ENCODE data around the gene PRKCA.

PRKCA gene

DNA sequence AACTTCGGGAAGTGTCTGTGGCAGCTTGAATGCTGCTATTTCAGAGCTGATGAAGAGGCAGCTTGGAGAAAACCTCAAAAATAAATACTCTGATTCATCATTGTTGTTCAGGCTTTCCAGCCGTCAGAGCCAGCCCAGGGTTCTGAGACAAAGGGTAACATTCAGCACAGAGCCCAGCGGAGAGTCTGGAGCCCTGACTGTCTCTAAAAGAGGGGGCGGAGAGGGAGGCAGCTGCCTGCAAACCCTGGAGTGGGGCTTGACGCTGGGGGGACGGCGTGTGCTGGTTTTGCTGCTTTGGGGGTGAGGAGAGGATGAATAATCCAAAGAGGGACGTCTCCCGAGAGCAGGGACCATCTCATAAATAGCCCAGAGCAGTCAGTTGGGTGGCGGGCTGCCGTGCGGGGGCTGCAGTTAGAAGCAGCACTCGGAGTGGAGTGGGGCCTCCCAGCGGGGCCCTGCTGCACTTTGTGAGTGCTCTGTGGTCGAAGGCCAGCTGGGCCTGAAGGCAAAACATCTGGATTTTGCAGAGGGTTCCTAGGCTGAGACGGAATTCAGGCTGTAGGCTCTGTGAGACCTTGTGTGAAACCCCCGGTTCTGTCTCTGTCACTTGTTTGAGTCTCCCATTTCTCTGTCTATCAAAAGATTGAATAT, 237.8 kb downstream of the PRKCA start:
- no peak for DNase-seq (ENCODE audit: low spot score in 2 of 2)
- Histone ChIP-seq H3K4me3 (no peak overlapping the region), H3K9me3 (no peaks in the 10 kb centered on the region), H3K4me1 (no peaks in the 10 kb centered on the region; the same call in 1 of the 2 replicates), H3K27me3 (ENCODE audit: low read depth) (no peaks in the 10 kb centered on the region), H3K36me3 (replicated peaks) (no peaks in the 10 kb centered on the region)
- in situ Hi-C loops (cut with MboI; ENCODE audit: low sequenced_read_pairs) = no loop called here

DNA sequence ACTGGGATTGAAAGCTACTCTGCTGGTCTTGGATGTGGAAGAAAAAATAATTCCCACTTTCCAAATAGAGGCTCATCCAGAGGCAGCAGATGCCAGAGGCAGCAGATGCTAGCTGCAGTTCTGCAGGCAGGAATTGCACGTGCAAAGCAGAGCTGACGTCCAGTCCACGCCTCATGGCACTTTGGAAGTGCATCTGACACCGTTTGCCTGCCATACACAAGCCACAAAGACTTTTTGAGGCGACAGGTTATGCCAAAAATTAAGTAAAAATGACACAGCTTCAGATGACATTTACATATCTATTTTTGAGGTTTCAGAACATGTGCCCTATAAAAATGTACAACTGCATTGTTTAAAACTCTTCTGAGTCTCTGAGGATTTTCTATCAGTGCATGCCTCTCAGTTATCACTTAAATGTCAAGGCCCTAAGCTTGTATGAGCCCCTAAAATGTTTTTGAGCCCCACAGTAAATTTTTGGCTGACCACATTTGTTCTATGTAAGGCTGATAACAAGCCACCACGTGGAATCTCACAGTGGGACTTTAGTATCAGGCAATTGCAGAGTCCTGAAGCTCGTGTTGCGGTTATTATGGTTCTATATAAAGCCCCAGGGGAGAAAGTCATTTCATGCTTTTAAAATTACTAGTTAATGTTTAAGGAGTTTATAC, 239.2 kb downstream of the PRKCA start:
- H3K4me3 ChIP-seq = no peak overlapping the region
- no peaks in the 10 kb centered on the region for H3K9me3 ChIP-seq
- H3K36me3 ChIP-seq (replicated peaks) = no peaks in the 10 kb centered on the region
- DNase-seq (ENCODE audit: low spot score in 2 of 2) = no peak
- in situ Hi-C loops (cut with MboI; ENCODE audit: low sequenced_read_pairs) = no loop called here
- no peaks in the 10 kb centered on the region for H3K27me3 ChIP-seq (ENCODE audit: low read depth)
- no peaks in the 10 kb centered on the region; the same call in 1 of the 2 replicates for H3K4me1 ChIP-seq

DNA sequence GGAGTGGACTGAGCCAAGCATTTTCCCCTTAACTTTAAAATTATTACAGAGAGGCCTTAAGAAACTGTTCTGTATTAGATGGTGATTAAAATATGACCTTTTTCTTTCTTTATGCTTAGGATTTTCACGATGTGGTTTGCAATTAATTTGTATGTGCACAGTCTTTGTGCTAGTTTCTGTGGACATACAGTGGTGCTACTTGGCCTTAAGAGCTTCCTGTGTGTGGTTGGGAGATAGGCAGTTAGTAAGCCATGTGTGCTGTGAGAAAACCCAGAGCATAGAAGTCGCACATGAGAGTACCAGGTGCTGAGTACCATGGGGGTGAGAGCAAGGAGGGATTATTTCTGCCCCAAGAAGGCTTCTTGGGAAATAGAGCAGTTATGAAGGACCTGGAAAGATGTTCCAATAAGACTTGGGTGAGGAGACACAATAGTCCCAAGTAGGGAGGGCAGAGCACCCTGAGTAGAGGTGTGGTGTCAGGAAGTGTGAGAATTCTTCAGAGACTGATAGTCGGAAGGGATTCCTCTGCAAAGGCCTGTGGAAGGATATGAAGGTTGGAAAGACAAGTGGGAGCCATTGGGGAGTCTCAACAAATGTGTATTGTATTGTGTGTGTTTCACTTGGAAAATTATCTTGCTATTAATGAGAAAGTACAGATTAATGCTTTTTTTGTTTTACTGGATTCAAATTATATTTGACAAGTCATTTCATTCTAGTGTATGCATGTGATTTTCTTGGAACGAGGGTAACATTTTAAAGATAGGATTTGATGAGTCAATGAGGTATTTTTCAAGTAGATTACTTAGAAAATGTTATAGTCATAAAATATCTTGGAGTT, 239.9 kb downstream of the PRKCA start:
- Histone ChIP-seq H3K36me3 (replicated peaks) (no peaks in the 10 kb centered on the region), H3K27me3 (ENCODE audit: low read depth) (no peaks in the 10 kb centered on the region), H3K4me3 (no peak overlapping the region), H3K9me3 (no peaks in the 10 kb centered on the region), H3K4me1 (no peaks in the 10 kb centered on the region; the same call in 1 of the 2 replicates)
- DNase-seq (ENCODE audit: low spot score in 2 of 2) = no peak
- in situ Hi-C loops (cut with MboI; ENCODE audit: low sequenced_read_pairs) = no loop called here

DNA sequence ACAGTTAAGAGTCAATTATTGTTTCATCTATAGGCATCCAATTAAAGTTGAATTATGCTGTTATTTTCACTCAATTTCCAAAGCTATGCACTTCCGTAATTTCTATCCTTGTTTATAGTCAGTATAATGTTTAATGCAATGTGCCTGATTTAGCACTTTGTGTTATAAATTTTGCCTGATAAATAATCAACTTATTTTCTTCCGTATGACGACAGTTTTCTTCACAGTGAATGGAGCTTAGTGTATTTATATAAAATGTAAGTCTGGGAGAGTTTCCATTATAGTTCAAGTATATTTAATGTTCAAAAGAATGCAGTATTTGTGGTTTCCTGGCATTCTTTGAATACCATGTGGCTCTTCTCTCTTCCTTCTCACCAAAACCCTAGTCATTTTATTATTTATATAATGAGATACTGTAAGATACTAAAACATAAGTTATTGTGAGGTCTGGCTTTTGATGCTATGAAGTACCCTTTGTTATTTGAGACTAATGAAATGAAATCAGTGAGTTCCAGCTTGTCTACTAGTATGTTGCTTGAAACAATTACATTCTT, 240.6 kb downstream of the PRKCA start:
- Histone ChIP-seq H3K4me3 (no peak overlapping the region), H3K36me3 (replicated peaks) (no peaks in the 10 kb centered on the region), H3K9me3 (no peaks in the 10 kb centered on the region), H3K4me1 (no peaks in the 10 kb centered on the region; the same call in 1 of the 2 replicates), H3K27me3 (ENCODE audit: low read depth) (no peaks in the 10 kb centered on the region)
- in situ Hi-C loops (cut with MboI; ENCODE audit: low sequenced_read_pairs) = no loop called here
- peak in 1 of 2 experiments; percentile 31 for DNase-seq (ENCODE audit: low spot score in 2 of 2)

DNA sequence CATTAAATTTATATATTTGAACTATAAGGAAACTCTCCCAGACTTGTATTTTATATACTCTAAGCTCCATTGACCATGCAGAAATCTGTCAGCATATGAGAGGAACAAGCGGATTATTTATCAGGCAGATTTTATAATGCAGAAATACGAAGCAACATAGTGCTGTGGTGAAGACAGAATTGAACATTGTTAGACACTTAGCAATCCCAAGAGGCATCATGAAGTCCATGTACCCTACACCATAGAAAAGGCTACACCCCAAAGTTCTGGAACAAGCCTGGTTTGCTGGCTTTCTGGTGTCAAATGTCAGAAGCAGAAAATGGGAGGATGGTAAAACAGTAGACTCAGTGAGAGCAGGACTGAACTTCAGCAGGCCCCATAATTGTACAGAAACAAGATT, 241.1 kb downstream of the PRKCA start:
- Histone ChIP-seq H3K36me3 (replicated peaks) (no peaks in the 10 kb centered on the region), H3K4me1 (no peaks in the 10 kb centered on the region; the same call in 1 of the 2 replicates), H3K4me3 (no peak overlapping the region), H3K9me3 (no peaks in the 10 kb centered on the region), H3K27me3 (ENCODE audit: low read depth) (no peaks in the 10 kb centered on the region)
- in situ Hi-C loops (cut with MboI; ENCODE audit: low sequenced_read_pairs) = no loop called here
- DNase-seq (ENCODE audit: low spot score in 2 of 2) = no peak

DNA sequence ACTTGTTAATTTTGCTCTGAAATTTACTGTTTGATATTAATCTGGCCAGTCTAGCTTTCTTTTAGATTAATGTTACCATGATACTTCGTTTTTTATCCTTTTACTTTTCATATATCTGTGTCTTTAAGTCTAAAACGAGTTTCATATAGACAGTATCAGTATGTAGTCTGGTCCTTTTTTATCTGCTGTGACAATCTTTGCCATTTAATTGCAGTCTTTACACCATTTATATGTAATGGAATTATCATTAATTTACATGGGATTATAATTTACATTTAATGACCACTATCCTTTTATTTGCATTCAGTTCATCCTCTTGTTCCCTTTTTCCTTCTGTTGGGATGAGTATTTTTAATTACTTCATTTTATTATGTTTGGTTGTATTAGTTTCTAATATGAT, 243.5 kb downstream of the PRKCA start:
- no peaks in the 10 kb centered on the region; the same call in 1 of the 2 replicates for H3K4me1 ChIP-seq
- no peaks in the 10 kb centered on the region for H3K27me3 ChIP-seq (ENCODE audit: low read depth)
- H3K4me3 ChIP-seq = no peak overlapping the region
- DNase-seq (ENCODE audit: low spot score in 2 of 2) = no peak
- in situ Hi-C loops (cut with MboI; ENCODE audit: low sequenced_read_pairs) = no loop called here
- H3K36me3 ChIP-seq (replicated peaks) = no peaks in the 10 kb centered on the region
- H3K9me3 ChIP-seq = no peaks in the 10 kb centered on the region

DNA sequence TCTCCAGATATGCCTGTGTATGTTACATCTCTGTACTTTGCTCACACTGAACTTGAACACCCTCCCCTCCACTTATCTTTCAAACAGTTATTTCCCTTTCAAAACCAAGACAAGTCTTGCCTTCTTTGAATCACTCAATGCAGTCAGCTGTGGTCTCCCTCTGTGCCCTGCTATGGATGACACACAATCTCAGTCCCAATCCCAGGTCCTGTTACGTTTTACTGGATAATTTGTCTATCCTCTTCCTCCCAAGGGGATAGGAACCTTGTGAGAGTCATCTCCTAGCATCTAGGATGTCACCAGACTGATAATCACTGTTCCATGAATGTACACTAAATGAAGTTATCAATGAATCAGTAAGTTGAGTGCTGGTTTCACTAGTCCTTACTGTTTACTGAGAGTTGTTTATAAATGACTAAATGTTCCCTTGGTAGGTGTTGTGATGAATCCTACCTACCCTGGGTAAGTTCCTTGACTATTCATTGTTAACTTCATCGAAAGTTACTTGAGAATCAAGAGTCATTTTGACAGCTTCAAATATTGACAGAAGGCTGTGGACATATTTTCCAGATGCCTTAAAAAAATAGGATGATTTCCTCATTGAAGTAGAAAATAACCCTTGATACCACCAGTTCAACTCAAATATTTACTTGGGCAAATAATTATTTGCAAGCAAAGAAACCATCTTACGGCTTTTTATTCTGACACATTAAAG, 244.9 kb downstream of the PRKCA start:
- Histone ChIP-seq H3K4me3 (no peak overlapping the region), H3K4me1 (no peaks in the 10 kb centered on the region; the same call in 1 of the 2 replicates), H3K27me3 (ENCODE audit: low read depth) (no peaks in the 10 kb centered on the region), H3K36me3 (replicated peaks) (no peaks in the 10 kb centered on the region), H3K9me3 (no peaks in the 10 kb centered on the region)
- no peak for DNase-seq (ENCODE audit: low spot score in 2 of 2)
- in situ Hi-C loops (cut with MboI; ENCODE audit: low sequenced_read_pairs) = no loop called here

DNA sequence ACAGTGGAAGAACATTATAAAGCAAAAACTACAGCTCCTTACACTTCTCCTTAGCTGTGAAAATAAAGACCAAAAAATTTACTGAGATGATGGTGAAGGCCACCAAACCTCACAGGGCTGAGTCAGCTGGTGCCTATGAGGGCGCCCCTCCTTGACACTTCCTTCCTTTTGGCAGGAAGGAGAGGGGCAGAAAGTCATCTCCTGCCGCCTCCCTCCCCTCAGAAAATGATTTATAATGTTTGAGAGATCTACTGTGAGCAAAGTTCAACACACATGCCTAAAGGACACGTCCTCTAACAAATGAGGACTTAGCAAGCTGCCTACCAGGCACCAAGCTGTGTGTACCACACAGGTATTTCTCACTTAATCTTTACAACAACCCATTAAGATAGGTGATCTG, 245.7 kb downstream of the PRKCA start:
- H3K4me3 ChIP-seq = no peak overlapping the region
- H3K4me1 ChIP-seq = no peaks in the 10 kb centered on the region; the same call in 1 of the 2 replicates
- H3K36me3 ChIP-seq (replicated peaks) = no peaks in the 10 kb centered on the region
- DNase-seq (ENCODE audit: low spot score in 2 of 2) = no peak
- no peaks in the 10 kb centered on the region for H3K27me3 ChIP-seq (ENCODE audit: low read depth)
- H3K9me3 ChIP-seq = no peaks in the 10 kb centered on the region
- in situ Hi-C loops (cut with MboI; ENCODE audit: low sequenced_read_pairs) = no loop called here

DNA sequence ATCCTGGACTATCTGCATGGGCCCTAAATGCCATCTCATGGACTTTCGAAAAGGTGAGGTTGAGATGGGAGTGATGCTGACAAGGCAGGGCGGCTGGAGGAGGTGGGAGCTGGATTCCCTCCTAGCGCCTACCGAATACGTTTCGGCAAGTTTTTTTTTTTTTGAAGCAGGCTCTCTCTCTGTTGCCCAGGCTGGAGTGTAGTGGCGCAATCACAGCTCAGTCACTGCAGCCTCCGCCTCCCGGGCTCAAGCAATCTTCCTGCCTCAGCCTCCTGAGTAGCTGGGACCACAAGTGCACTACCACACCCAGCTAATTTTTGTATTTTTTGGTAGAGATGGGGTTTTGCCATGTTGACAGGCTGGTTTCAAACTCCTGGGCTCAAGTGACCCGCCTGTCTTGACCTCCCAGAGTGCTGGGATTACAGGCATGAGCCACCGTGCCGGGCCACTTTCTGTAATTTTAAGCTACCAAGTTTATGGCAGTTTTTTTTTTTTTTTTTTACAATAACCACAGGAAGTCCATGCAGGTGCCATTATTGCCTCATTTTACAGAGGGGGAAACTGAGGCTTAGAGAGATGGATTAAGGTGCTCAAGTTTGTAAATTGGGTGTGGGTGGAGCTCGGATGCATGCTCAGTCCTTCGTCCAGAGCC, 246.4 kb downstream of the PRKCA start:
- Histone ChIP-seq H3K4me3 (no peak overlapping the region), H3K4me1 (no peaks in the 10 kb centered on the region), H3K9me3 (no peaks in the 10 kb centered on the region), H3K27me3 (ENCODE audit: low read depth) (no peaks in the 10 kb centered on the region), H3K36me3 (replicated peaks) (no peaks in the 10 kb centered on the region)
- no peak for DNase-seq (ENCODE audit: low spot score in 2 of 2)
- in situ Hi-C loops (cut with MboI; ENCODE audit: low sequenced_read_pairs) = no loop called here

DNA sequence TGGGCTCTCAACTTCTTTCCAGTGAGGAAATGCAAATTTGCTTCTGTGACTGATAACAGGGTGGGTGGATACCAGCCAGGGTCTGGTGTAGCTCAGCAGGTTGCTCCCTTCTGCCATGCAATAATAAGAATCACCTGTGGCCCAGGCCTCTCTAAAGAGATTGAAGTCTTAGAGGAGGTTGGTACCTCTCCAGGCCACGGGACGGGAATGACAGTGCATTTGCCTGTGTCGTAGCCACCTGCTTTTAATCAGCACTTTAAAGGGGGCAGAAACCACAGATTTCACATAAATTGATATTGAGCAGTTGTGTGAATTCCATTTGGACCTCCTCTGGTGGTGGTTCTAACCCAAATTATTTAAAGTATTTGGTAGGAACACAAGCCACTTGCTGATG, 246.9 kb downstream of the PRKCA start:
- no peak for DNase-seq (ENCODE audit: low spot score in 2 of 2)
- in situ Hi-C loops (cut with MboI; ENCODE audit: low sequenced_read_pairs) = no loop called here
- Histone ChIP-seq H3K4me1 (no peaks in the 10 kb centered on the region), H3K36me3 (replicated peaks) (no peaks in the 10 kb centered on the region), H3K4me3 (no peak overlapping the region), H3K27me3 (ENCODE audit: low read depth) (no peaks in the 10 kb centered on the region), H3K9me3 (no peaks in the 10 kb centered on the region)

DNA sequence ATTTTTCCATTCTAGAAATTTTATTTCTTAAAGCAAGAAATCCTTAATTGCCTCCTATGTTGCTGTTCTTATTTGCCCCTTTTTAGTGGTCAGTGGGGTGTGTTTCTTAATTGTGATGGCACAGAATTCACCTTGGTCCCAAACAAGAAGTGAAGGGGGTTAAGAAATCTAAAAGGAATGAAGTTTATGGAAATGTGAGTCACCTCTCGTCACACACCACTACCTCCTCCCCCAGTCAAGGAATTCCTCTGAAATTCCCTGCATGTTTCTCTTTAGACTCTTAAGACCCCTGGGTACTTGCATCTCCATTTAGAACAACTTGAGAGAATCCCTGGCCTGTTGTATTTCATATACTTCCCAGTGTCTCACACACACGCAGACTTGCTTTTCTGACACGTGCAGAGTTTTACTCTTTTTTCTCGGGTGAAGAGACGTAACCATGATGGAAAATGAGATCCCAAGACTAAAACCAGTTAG, 247.4 kb downstream of the PRKCA start:
- in situ Hi-C loops (cut with MboI; ENCODE audit: low sequenced_read_pairs) = no loop called here
- Histone ChIP-seq H3K9me3 (no peaks in the 10 kb centered on the region), H3K4me1 (no peaks in the 10 kb centered on the region), H3K4me3 (no peak overlapping the region), H3K27me3 (ENCODE audit: low read depth) (no peaks in the 10 kb centered on the region), H3K36me3 (replicated peaks) (no peaks in the 10 kb centered on the region)
- no peak for DNase-seq (ENCODE audit: low spot score in 2 of 2)

DNA sequence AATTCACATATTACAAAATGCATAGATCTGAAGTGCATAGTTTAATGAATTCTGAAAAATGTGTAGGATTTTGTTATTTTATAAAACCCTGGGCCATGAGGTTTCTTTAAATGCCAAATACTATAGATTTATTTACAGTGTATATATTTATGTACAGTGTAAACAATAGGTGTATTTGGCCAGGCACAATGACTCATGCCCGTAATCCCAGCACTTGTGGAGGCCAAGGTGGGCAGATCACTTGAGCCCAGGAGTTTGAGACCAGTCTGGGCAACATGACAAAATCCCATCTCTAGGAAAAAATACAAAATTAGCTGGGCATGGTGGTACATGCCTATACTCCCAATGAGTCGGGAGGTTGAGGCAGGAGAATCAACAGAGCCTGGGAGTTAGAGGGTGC, 249.4 kb downstream of the PRKCA start:
- H3K27me3 ChIP-seq (ENCODE audit: low read depth) = no peaks in the 10 kb centered on the region
- no peak for DNase-seq (ENCODE audit: low spot score in 2 of 2)
- no peaks in the 10 kb centered on the region for H3K4me1 ChIP-seq
- H3K4me3 ChIP-seq = no peak overlapping the region
- in situ Hi-C loops (cut with MboI; ENCODE audit: low sequenced_read_pairs) = no loop called here
- H3K36me3 ChIP-seq (replicated peaks) = no peaks in the 10 kb centered on the region
- no peaks in the 10 kb centered on the region for H3K9me3 ChIP-seq

DNA sequence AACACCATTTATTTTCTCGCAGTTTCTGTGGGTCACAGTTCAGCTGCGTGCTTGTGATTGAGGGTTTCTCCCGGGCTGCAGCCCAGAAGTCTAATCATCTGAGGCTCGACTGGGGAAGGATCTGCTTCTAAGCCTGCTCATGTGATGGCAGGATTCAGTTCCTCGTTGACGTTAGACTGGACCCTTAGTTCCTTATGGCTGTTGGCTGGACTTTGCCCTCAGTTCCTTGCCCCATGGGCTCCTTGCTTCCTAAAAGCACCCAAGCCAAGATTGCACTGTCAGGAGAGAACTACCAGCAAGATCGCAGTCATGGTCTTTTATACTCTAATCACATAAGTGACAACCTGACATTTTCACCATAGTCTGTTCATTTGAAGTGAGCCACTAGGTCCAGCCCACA, 250.0 kb downstream of the PRKCA start:
- no peaks in the 10 kb centered on the region for H3K27me3 ChIP-seq (ENCODE audit: low read depth)
- H3K4me3 ChIP-seq = no peak overlapping the region
- no peaks in the 10 kb centered on the region for H3K36me3 ChIP-seq (replicated peaks)
- in situ Hi-C loops (cut with MboI; ENCODE audit: low sequenced_read_pairs) = no loop called here
- no peak for DNase-seq (ENCODE audit: low spot score in 2 of 2)
- no peaks in the 10 kb centered on the region for H3K9me3 ChIP-seq
- H3K4me1 ChIP-seq = no peaks in the 10 kb centered on the region
